Upper lobe of left lung (tissue), 6 donors: ENCODE measurements around the gene ZNF524. TPM values are rescaled to one million over a fixed set of nuclear protein-coding genes. Genes with fewer than 3 reads are reported as not detected.

Source experiments
- ATAC-seq, 2 donors: fragments of 200-7000 bp; cut with Tn5 transposase; one replicate each; pipeline ENCODE4 v1.9.1; 2022; ENCODE audit warnings: mild to moderate bottlenecking in 2 of 2, moderate library complexity in 2 of 2; ENCODE audit not compliant: low FRiP score in 2 of 2
- DNase-seq, 2 donors: peaks; one replicate each; pipeline ENCODE4 v3.0.0-alpha.2; 2019 to 2020
- H3K27ac ChIP-seq, 4 donors: fragments of 200-600 bp; sonication (generic); one replicate each; pipeline ENCODE4 v1.5.1; 2016 to 2019
- H3K27me3 ChIP-seq, 4 donors: fragments of 200-600 bp; sonication (generic); one replicate each; pipeline ENCODE4 v1.5.1; 2017 to 2019
- H3K36me3 ChIP-seq, 4 donors: fragments of 200-600 bp; sonication (generic); one replicate each; pipeline ENCODE4 v1.5.1; 2016 to 2019
- H3K4me1 ChIP-seq, 4 donors: fragments of 200-600 bp; sonication (generic); one replicate each; pipeline ENCODE4 v1.5.1; 2018 to 2019
- H3K4me3 ChIP-seq, 4 donors: fragments of 200-600 bp; sonication (generic); one replicate each; pipeline ENCODE4 v1.5.1; 2017 to 2019; ENCODE audit warnings: mild to moderate bottlenecking in 2 of 4, moderate library complexity in 1 of 4
- H3K9me3 ChIP-seq, 4 donors: fragments of 200-600 bp; sonication (generic); one replicate each; pipeline ENCODE4 v1.5.1; 2018 to 2019
- EP300 ChIP-seq, 4 donors: sonication (generic); formaldehyde crosslinking; IDR thresholded peaks; one replicate each; pipeline ENCODE4 v1.5.1; 2017; ENCODE audit warnings: antibody characterized with exemption in 4 of 4, control low read depth in 2 of 4
- POLR2A ChIP-seq, 4 donors: fragments of 450-650 bp; IDR thresholded peaks; one replicate each; pipeline ENCODE4 v1.5.1; 2016 to 2017; ENCODE audit warnings: antibody characterized with exemption in 4 of 4, mild to moderate bottlenecking in 2 of 4
- POLR2AphosphoS5 ChIP-seq, 2 donors: sonication (generic); formaldehyde crosslinking; IDR thresholded peaks; one replicate each; pipeline ENCODE4 v1.5.1; 2017; ENCODE audit warnings: antibody characterized with exemption in 2 of 2
- WGBS, 2 donors: methylation state at CpG; one replicate each; pipeline ENCODE4 v1.1.5; 2017 to 2018; 5-methylcytosine and 5-hydroxymethylcytosine counted together
- total RNA-seq, 6 donors: library from RNA; depleted of rRNA in 4 of 6; stranded (reverse); fragments of >200 nt in 4 of 6; gene quantifications; one replicate each; pipeline versions ENCODE4 v1.1.0 to v1.2.1, GENCODE V29; 2016 to 2021
- TF ChIP-seq, protein P1 (sequence below), 6 experiments: fragments of 450-650 bp in 4 of 6; fragments of 200-600 bp in 2 of 6; sonication (generic) in 2 of 6; IDR thresholded peaks; one replicate each; pipeline ENCODE4 v1.5.1; 2016 to 2019; ENCODE audit warnings: antibody characterized with exemption in 6 of 6
- donor health status: DM: no; HTN: no; CAD: no; lungs with moderate emphysema.
- donor health status: DM: no; HTN: yes; CAD: no; lungs with severe emphysema.

ZNF524 gene
- total RNA-seq, 6 donors from 2014 or later, result 19.9 to 58.7 (median 34.9) TPM

DNA sequence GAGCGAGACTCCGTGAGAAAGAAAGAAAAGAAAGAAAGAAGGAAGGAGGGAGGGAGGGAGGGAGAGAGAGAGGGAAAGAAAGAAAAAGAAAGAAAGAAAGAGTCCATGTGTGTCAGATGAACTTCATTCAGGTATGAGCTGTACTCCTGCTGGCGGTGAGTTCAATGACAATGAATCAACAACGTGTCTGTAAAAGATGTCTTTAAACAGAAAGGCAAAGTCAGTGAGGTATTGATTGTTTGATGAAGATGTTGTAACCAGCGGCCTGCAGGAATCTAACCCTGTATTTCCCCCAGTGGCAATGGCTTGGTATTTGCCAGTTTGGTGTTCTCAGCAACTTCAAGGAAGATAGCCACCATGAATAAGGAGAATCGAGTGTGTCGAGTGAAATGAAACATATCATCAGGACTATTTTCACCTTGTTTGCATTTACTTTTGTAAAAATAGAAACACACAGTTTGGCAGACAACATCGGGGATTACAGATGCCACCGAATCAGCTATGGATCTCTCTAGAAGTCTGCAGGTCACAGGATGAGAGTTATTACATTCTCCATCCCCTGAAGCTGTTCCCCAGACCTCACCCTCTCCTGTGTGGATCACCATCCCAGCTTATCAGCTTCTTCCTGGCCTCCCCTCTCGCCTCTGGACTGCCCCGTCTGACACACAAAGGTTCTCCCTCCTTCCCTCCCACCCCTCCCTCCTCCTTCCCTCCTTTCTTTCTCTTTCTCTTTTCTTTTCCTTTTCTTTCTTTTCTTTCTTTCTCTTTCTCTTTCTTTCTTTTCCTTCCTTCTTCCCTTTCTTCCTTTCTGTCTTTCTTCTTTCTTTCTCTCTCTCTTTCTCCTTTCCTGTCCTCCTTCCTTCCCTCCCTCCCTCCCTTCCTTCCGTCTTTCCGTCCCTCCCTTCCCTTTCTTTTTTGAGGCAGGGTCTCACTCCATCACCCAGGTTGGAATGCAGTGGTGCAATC, 46.6 kb upstream of the ZNF524 start:
- H3K4me3 ChIP-seq, result no peak overlapping the region
- WGBS, 2 donors, result 66 to 67% methylated on average over 13 of the region's 13 CpGs
- TF ChIP-seq EP300 (IDR thresholded peaks at IDR 0.05) (no peak), POLR2AphosphoS5 (IDR thresholded peaks at IDR 0.05) (no peak)
- H3K27ac ChIP-seq, result no peak overlapping the region
- no peaks in the 10 kb centered on the region for H3K36me3 ChIP-seq
- ATAC-seq (no peak), DNase-seq (no peak)
- H3K27me3 ChIP-seq, result no peaks in the 10 kb centered on the region
- H3K4me1 ChIP-seq, result peaks cover 0 to 9% (median 6%) of the 10 kb centered on the region in 4 donors
- H3K9me3 ChIP-seq, result no peaks in the 10 kb centered on the region

DNA sequence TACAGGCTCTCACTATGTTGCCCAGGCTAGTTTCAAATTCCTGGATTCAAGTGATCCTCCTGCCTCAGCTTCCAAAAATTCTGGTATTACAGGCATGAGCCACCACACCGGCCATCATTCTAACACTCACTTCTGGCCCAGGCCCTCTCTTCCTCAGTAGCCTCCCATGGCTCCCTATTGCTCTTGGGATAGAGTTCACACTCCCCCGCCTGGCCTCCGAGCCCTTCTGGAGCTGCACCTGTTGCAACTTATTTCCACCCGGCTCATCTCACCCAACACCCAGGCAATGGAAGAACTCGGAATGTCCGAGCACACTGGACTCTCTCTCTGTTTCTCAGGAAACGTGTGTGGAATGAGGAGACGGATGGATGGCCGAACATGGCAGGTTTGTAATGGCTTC, 45.8 kb upstream of the ZNF524 start:
- ATAC-seq (no peak), DNase-seq (no peak)
- H3K4me3 ChIP-seq, result no peak overlapping the region
- no peaks in the 10 kb centered on the region for H3K27me3 ChIP-seq
- TF ChIP-seq, protein P1, sequence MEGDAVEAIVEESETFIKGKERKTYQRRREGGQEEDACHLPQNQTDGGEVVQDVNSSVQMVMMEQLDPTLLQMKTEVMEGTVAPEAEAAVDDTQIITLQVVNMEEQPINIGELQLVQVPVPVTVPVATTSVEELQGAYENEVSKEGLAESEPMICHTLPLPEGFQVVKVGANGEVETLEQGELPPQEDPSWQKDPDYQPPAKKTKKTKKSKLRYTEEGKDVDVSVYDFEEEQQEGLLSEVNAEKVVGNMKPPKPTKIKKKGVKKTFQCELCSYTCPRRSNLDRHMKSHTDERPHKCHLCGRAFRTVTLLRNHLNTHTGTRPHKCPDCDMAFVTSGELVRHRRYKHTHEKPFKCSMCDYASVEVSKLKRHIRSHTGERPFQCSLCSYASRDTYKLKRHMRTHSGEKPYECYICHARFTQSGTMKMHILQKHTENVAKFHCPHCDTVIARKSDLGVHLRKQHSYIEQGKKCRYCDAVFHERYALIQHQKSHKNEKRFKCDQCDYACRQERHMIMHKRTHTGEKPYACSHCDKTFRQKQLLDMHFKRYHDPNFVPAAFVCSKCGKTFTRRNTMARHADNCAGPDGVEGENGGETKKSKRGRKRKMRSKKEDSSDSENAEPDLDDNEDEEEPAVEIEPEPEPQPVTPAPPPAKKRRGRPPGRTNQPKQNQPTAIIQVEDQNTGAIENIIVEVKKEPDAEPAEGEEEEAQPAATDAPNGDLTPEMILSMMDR (IDR thresholded peaks at IDR 0.05), result no peak
- no peak for TF ChIP-seq POLR2A (IDR thresholded peaks at IDR 0.05)
- TF ChIP-seq EP300 (IDR thresholded peaks at IDR 0.05), result no peak
- TF ChIP-seq POLR2AphosphoS5 (IDR thresholded peaks at IDR 0.05), result no peak
- H3K36me3 ChIP-seq, result no peaks in the 10 kb centered on the region
- peaks cover 0 to 9% (median 6%) of the 10 kb centered on the region in 4 donors for H3K4me1 ChIP-seq
- H3K27ac ChIP-seq, result no peak overlapping the region
- WGBS, 2 donors, result 88 to 89% methylated on average over 9 of the region's 9 CpGs
- no peaks in the 10 kb centered on the region for H3K9me3 ChIP-seq

DNA sequence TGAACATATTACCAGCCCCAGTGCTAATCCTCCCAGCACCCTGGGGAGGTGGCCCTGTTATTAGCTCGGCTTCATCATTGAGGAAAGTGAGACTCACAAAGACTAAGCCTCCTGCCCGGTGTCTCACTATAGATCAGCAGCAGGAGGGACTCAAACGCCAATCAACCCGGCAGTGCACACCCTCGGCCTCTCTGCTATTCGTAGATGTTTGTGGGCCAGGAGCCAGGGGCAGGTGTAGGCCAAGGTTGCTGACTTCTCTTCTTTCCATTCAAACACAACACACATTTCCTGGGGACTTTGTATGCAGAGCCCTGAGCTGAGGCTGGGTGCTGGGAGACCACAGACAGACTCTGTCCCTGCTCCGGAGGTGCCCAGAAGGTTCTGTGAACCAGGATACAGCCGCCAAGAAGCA, 45.3 kb upstream of the ZNF524 start:
- no peak overlapping the region for H3K4me3 ChIP-seq
- TF ChIP-seq POLR2AphosphoS5 (IDR thresholded peaks at IDR 0.05) (no peak), EP300 (IDR thresholded peaks at IDR 0.05) (no peak), POLR2A (IDR thresholded peaks at IDR 0.05) (no peak)
- TF ChIP-seq, protein P1 (IDR thresholded peaks at IDR 0.05), result no peak
- no peak for DNase-seq
- peaks cover 0 to 5% (median 5%) of the 10 kb centered on the region in 4 donors for H3K4me1 ChIP-seq
- no peaks in the 10 kb centered on the region for H3K36me3 ChIP-seq
- no peak overlapping the region for H3K27ac ChIP-seq
- no peaks in the 10 kb centered on the region for H3K9me3 ChIP-seq
- ATAC-seq, result no peak
- WGBS, 2 donors, result 73 to 80% methylated on average over 8 of the region's 8 CpGs
- H3K27me3 ChIP-seq, result no peaks in the 10 kb centered on the region

DNA sequence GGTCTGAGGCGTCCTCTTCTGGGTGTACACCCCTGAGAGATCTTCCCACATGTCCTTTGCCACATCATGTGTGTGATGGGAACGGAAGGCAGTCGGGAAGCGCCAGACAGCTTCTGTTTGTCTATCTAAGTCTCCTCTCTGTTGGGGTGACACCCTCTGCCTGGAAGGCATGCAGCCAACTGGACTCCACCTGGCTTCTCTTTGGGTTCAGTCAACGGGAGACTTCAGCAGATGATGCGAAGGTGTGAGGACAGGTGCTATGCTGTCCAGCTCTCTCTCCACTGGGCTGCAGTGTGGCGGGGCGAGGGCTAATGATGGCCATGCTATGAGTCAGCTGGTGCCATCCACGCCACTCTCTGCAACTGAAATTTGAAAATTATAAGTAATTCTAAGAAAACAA, 40.4 kb upstream of the ZNF524 start:
- no peaks in the 10 kb centered on the region for H3K27me3 ChIP-seq
- ATAC-seq (no peak), DNase-seq (no peak)
- H3K27ac ChIP-seq, result no peak overlapping the region
- 73 to 83% methylated on average over 9 of the region's 9 CpGs for WGBS, 2 donors
- no peaks in the 10 kb centered on the region for H3K36me3 ChIP-seq
- TF ChIP-seq POLR2A (IDR thresholded peaks at IDR 0.05) (no peak), EP300 (IDR thresholded peaks at IDR 0.05) (no peak), POLR2AphosphoS5 (IDR thresholded peaks at IDR 0.05) (no peak)
- TF ChIP-seq, protein P1 (IDR thresholded peaks at IDR 0.05), result no peak
- no peak overlapping the region for H3K4me3 ChIP-seq
- H3K4me1 ChIP-seq, result no peaks in the 10 kb centered on the region
- no peaks in the 10 kb centered on the region for H3K9me3 ChIP-seq

DNA sequence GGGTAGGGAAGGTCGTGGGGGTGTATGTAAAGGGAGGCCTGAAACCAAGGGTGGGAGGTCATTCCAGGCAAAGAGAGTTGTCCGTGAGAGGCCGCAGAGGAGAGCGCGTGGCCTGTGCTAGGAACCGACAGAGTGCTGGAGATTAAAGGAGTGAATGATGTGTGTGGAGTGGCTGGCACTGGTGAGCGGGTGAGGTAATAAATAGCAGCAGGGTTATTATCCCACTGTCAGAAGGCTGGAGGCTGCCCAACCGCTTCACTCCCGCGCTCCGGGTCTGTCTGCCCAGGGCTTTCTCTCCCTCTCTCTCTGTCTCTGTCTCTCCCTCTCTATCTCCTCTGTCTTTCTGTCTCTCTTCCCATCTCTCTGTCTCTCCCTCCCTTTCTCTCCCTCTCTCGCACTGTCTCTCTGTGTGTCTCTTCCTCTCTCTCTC, 36.8 kb upstream of the ZNF524 start:
- H3K27ac ChIP-seq, result no peak overlapping the region
- ATAC-seq (peak; percentile 51 to 53), DNase-seq (peak in 1 of 2 donors; percentile 48)
- TF ChIP-seq POLR2A (IDR thresholded peaks at IDR 0.05), result no peak
- TF ChIP-seq, protein P1 (IDR thresholded peaks at IDR 0.05), result no peak
- peak in 1 of 2 donors; percentile 51 for TF ChIP-seq POLR2AphosphoS5 (IDR thresholded peaks at IDR 0.05)
- TF ChIP-seq EP300 (IDR thresholded peaks at IDR 0.05), result no peak
- H3K27me3 ChIP-seq, result no peaks in the 10 kb centered on the region
- 45 to 47% methylated on average over 12 of the region's 12 CpGs for WGBS, 2 donors
- no peaks in the 10 kb centered on the region for H3K36me3 ChIP-seq
- no peaks in the 10 kb centered on the region for H3K9me3 ChIP-seq
- no peaks in the 10 kb centered on the region for H3K4me1 ChIP-seq
- H3K4me3 ChIP-seq, result no peak overlapping the region
